Adrenal gland (tissue), 12 donors: ENCODE measurements around the gene IRF9. TPM values are rescaled to one million over a fixed set of nuclear protein-coding genes. Genes with fewer than 3 reads are reported as not detected.

Source experiments
- DNase-seq, 7 donors: peaks; one replicate each; pipeline ENCODE4 v3.0.0-alpha.2; 2019 to 2020
- H3K27ac ChIP-seq, 5 donors: fragments of 200-600 bp; sonication (generic) in 4 of 5; 1 replicate in 3 of 5; 2 replicates in 2 of 5; pipeline versions ENCODE4 v1.5.1 to v1.8.0; 2016 to 2020; ENCODE audit warnings: mild to moderate bottlenecking in 1 of 5
- H3K27me3 ChIP-seq: fragments of 200-600 bp; 2 replicates; pipeline ENCODE4 v1.8.0; 2021
- H3K36me3 ChIP-seq, 2 donors: fragments of 200-600 bp; replicated peaks in 1 of 2; 1 replicate in 1 of 2; 2 replicates in 1 of 2; pipeline versions ENCODE4 v1.5.1 to v1.8.0; 2018 to 2022
- H3K4me1 ChIP-seq, 2 donors: fragments of 200-600 bp; replicated peaks in 1 of 2; 1 replicate in 1 of 2; 2 replicates in 1 of 2; pipeline versions ENCODE4 v1.5.1 to v1.8.0; 2018 to 2021
- H3K4me3 ChIP-seq, 4 donors: fragments of 200-600 bp; sonication (generic) in 3 of 4; one replicate each; pipeline ENCODE4 v1.5.1; 2016 to 2018
- H3K9me3 ChIP-seq, 3 donors: fragments of 200-600 bp; sonication (generic) in 1 of 3; replicated peaks in 1 of 3; 1 replicate in 2 of 3; 2 replicates in 1 of 3; pipeline versions ENCODE4 v1.5.1 to v1.8.0; 2016 to 2021
- CTCF ChIP-seq, 6 experiments: fragments of 450-650 bp in 4 of 6; fragments of 200-600 bp in 2 of 6; sonication (generic) in 1 of 6; IDR thresholded peaks; 1 replicate in 5 of 6; 2 replicates in 1 of 6; pipeline versions ENCODE4 v1.5.1 to v1.8.0; 2016 to 2021; ENCODE audit warnings: antibody characterized with exemption in 6 of 6, mild to moderate bottlenecking in 2 of 6, moderate library complexity in 1 of 6
- POLR2A ChIP-seq, 2 donors: fragments of 450-650 bp; IDR thresholded peaks; one replicate each; pipeline ENCODE4 v1.6.1; 2017; ENCODE audit warnings: antibody characterized with exemption in 2 of 2, mild to moderate bottlenecking in 2 of 2, moderate library complexity in 1 of 2
- WGBS, 4 donors: extraction: QIAGEN DNeasy Blood & Tissue Kit in 2 of 4; methylation state at CpG; one replicate each; pipeline versions ENCODE4 v1.1.5 to v1.1.7; 2013 to 2017; 5-methylcytosine and 5-hydroxymethylcytosine counted together
- intact Hi-C, 2 donors: fragments of 100-400 bp; cut with DNase I; formaldehyde crosslinking; loops; one replicate each; pipeline versions ENCODE4 v1.14.1 to v1.15.0; 2022 to 2023
- polyA plus RNA-seq, 3 donors: library from polyadenylated mRNA; stranded (reverse); fragments of 200-250 nt in 2 of 3; fragments of 350-450 nt in 1 of 3; fragmentation: Illumina TruSeq in 1 of 3; extraction: RNeasy Lipid Tissue Mini Kit (QIAGEN cat#74804) in 1 of 3; gene quantifications; one replicate each; pipeline ENCODE4 v1.2.3, GENCODE V29; 2013 to 2014
- total RNA-seq, 9 donors: library from RNA; depleted of rRNA in 4 of 9; stranded (reverse); fragments of >200 nt in 4 of 9; fragments of 120-200 nt in 1 of 9; fragmentation: NEBNext Ultra II Directional in 1 of 9; extraction: Animal tissue kit (Norgen Biotek cat#: 25700) in 1 of 9; gene quantifications; one replicate each; pipeline versions ENCODE4 v1.1.0 to v1.2.4, GENCODE V29; 2013 to 2023
- donor health status: healthy with polysubstance abuse.
- donor health status: Bipolar disorder and iron deficiency.
- donor health status: DM: yes; HTN: yes; CAD: no.
- donor health status: DM: no; HTN: no; CAD: no.
- donor health status: DM: no; HTN: no; CAD: no.
- donor health status: DM: yes; HTN: yes; CAD: no.

The IRF9 gene
- total and polyA plus RNA-seq, 12 donors, result 32.4 to 151 (median 103) TPM

GRCh38 chr14:24117179-24117578 is 43.9 kb upstream of the IRF9 start:
- TF ChIP-seq POLR2A (IDR thresholded peaks at IDR 0.05), result no peak
- no peak for TF ChIP-seq CTCF (IDR thresholded peaks at IDR 0.05)
- 77 to 93% (median 90%) methylated on average over 6 of the region's 6 CpGs for WGBS, 4 donors
- intact Hi-C loops, result no loop called here
- Histone ChIP-seq H3K27ac (no peak overlapping the region), H3K4me1 (peaks cover 19% of the 10 kb centered on the region in 2 donors), H3K27me3 (no peaks in the 10 kb centered on the region), H3K36me3 (peaks cover 0 to 56% of the 10 kb centered on the region in 2 donors), H3K4me3 (no peak overlapping the region), H3K9me3 (no peaks in the 10 kb centered on the region)
- DNase-seq, result no peak

- H3K27me3 ChIP-seq, result no peaks in the 10 kb centered on the region
- no peak overlapping the region for H3K4me3 ChIP-seq
- WGBS, 4 donors, result 94 to 96% (median 95%) methylated on average over 6 of the region's 6 CpGs
- TF ChIP-seq POLR2A (IDR thresholded peaks at IDR 0.05) (no peak), CTCF (IDR thresholded peaks at IDR 0.05) (no peak)
- H3K36me3 ChIP-seq, result peaks cover 0 to 71% of the 10 kb centered on the region in 2 donors
- H3K9me3 ChIP-seq, result no peaks in the 10 kb centered on the region
- no peak for DNase-seq
- peaks cover 14 to 19% of the 10 kb centered on the region in 2 donors for H3K4me1 ChIP-seq
- intact Hi-C loops, result no loop called here
- H3K27ac ChIP-seq, result no peak overlapping the region
Observed at GRCh38 chr14:24119691-24120090, 41.4 kb upstream of the IRF9 start.

GRCh38 chr14:24121210-24121609 is 39.9 kb upstream of the IRF9 start:
- H3K27me3 ChIP-seq, result no peaks in the 10 kb centered on the region
- no peaks in the 10 kb centered on the region for H3K9me3 ChIP-seq
- H3K4me1 ChIP-seq, result peaks cover 6 to 11% of the 10 kb centered on the region in 2 donors
- intact Hi-C loops, result no loop called here
- no peak overlapping the region for H3K27ac ChIP-seq
- TF ChIP-seq POLR2A (IDR thresholded peaks at IDR 0.05) (no peak), CTCF (IDR thresholded peaks at IDR 0.05) (no peak)
- peaks cover 0 to 71% of the 10 kb centered on the region in 2 donors for H3K36me3 ChIP-seq
- 95 to 98% (median 95%) methylated on average over 6 to 8 of the region's 8 CpGs for WGBS, 4 donors
- DNase-seq, result no peak
- no peak overlapping the region for H3K4me3 ChIP-seq

- WGBS, 4 donors, result 95 to 98% (median 97%) methylated on average over 4 of the region's 4 CpGs
- no peak for TF ChIP-seq CTCF (IDR thresholded peaks at IDR 0.05)
- H3K9me3 ChIP-seq, result no peaks in the 10 kb centered on the region
- H3K27me3 ChIP-seq, result no peaks in the 10 kb centered on the region
- H3K27ac ChIP-seq, result no peak overlapping the region
- H3K36me3 ChIP-seq, result peaks cover 0 to 63% of the 10 kb centered on the region in 2 donors
- H3K4me1 ChIP-seq, result no peaks in the 10 kb centered on the region
- no peak for DNase-seq
- intact Hi-C loops, result no loop called here
- H3K4me3 ChIP-seq, result no peak overlapping the region
Observed at GRCh38 chr14:24122416-24122815, 38.6 kb upstream of the IRF9 start.
